Right lobe of liver (tissue), 6 donors: Measurements from ENCODE around the gene MCM3AP. TPM values are rescaled to one million over a fixed set of nuclear protein-coding genes. Genes with fewer than 3 reads are reported as not detected.

ENCODE experiments used
- ATAC-seq, 4 donors: fragments of 200-7000 bp; cut with Tn5 transposase; one replicate each; pipeline ENCODE4 v1.9.1; 2020; ENCODE audit warnings: mild to moderate bottlenecking in 4 of 4, moderate library complexity in 4 of 4
- DNase-seq, 3 donors: peaks; one replicate each; pipeline ENCODE4 v3.0.0-alpha.2; 2020
- H3K27ac ChIP-seq, 3 donors: fragments of 200-600 bp; one replicate each; pipeline ENCODE4 v1.8.0; 2022
- H3K27me3 ChIP-seq, 2 donors: fragments of 200-600 bp; one replicate each; pipeline ENCODE4 v1.8.0; 2022
- H3K36me3 ChIP-seq, 4 donors: fragments of 200-600 bp; sonication (generic) in 1 of 4; one replicate each; pipeline versions ENCODE4 v1.5.1 to v1.8.0; 2017 to 2022; ENCODE audit warnings: control low read depth in 1 of 4
- H3K4me1 ChIP-seq, 4 donors: fragments of 200-600 bp; sonication (generic) in 1 of 4; one replicate each; pipeline versions ENCODE4 v1.5.1 to v1.8.0; 2017 to 2022; ENCODE audit warnings: control low read depth in 1 of 4
- H3K4me3 ChIP-seq, 3 donors: fragments of 200-600 bp; one replicate each; pipeline ENCODE4 v1.8.0; 2022
- H3K9me3 ChIP-seq, 4 donors: fragments of 200-600 bp; sonication (generic) in 1 of 4; one replicate each; pipeline versions ENCODE4 v1.5.1 to v1.8.0; 2017 to 2022; ENCODE audit warnings: control low read depth in 1 of 4
- CTCF ChIP-seq, 4 donors: fragments of 200-600 bp in 3 of 4; fragments of 450-650 bp in 1 of 4; IDR thresholded peaks; one replicate each; pipeline versions ENCODE4 v1.5.1 to v1.8.0; 2016 to 2022; ENCODE audit warnings: antibody characterized with exemption in 4 of 4, mild to moderate bottlenecking in 2 of 4
- POLR2A ChIP-seq: fragments of 450-650 bp; IDR thresholded peaks from one replicate; pipeline ENCODE4 v1.6.1; 2017; ENCODE audit warnings: antibody characterized with exemption, mild to moderate bottlenecking
- WGBS: methylation state at CpG from one replicate; pipeline ENCODE4 v1.1.6; 2018; ENCODE audit warnings: low coverage, low lambda C conversion rate; ENCODE audit not compliant: insufficient coverage; ENCODE audit errors: missing lambda C conversion rate; 5-methylcytosine and 5-hydroxymethylcytosine counted together
- intact Hi-C, 2 donors: fragments of 100-400 bp; cut with DNase I; formaldehyde crosslinking; loops; one replicate each; pipeline versions ENCODE4 v1.11.2 to v1.14.1; 2022
- total RNA-seq, 6 experiments: library from RNA; depleted of rRNA in 2 of 6; stranded (reverse); fragments of >200 nt in 2 of 6; fragmentation: NEBNext Ultra II Directional in 3 of 6; extraction: Animal tissue kit (Norgen Biotek cat#: 25700) in 3 of 6; gene quantifications; one replicate each; pipeline versions ENCODE4 v1.1.0 to v1.2.4, GENCODE V29; 2016 to 2023
- donor health status: DM: no; HTN: yes; CAD: no.
- donor health status: DM: no; HTN: no; CAD: no.
- donor health status: DM: no; HTN: no; CAD: no.
- donor health status: DM: no; HTN: yes; CAD: no.
- donor health status: DM: no; HTN: yes; CAD: no.

MCM3AP gene
- total RNA-seq, 6 experiments from 2014 or later, result 34.4 to 44.6 (median 40.7) TPM

- H3K36me3 ChIP-seq, result peaks cover 0 to 88% (median 14%) of the 10 kb centered on the region in 4 donors
- ATAC-seq (no peak), DNase-seq (peak in 1 of 3 donors; percentile 16)
- WGBS, result no CpG with 5 or more reads among the region's 24 CpGs
- intact Hi-C loops, result no loop called here
- H3K27me3 ChIP-seq, result no peaks in the 10 kb centered on the region
- TF ChIP-seq CTCF (IDR thresholded peaks at IDR 0.05) (no peak), POLR2A (no peak)
- H3K27ac ChIP-seq, result no peak overlapping the region
- H3K4me1 ChIP-seq, result no peaks in the 10 kb centered on the region
- no peaks in the 10 kb centered on the region for H3K9me3 ChIP-seq
- H3K4me3 ChIP-seq, result no peak overlapping the region
Observed at GRCh38 chr21:46206163-46207005, 79.0 kb downstream of the MCM3AP start.

GRCh38 chr21:46205766-46206162 lies 79.6 kb downstream of the MCM3AP start:
- no peak for ATAC-seq
- Histone ChIP-seq H3K9me3 (no peaks in the 10 kb centered on the region), H3K4me1 (no peaks in the 10 kb centered on the region), H3K27ac (no peak overlapping the region), H3K4me3 (no peak overlapping the region), H3K27me3 (no peaks in the 10 kb centered on the region), H3K36me3 (peaks cover 0 to 83% (median 14%) of the 10 kb centered on the region in 4 donors)
- intact Hi-C loops, result no loop called here
- TF ChIP-seq CTCF (IDR thresholded peaks at IDR 0.05), result no peak
- no peak for TF ChIP-seq POLR2A
- WGBS, result 87% methylated on average over 3 of the region's 16 CpGs
- DNase-seq, result peak in 2 of 3 donors; percentile 8 to 37

- ATAC-seq, result no peak
- H3K27ac ChIP-seq, result no peak overlapping the region
- H3K27me3 ChIP-seq, result no peaks in the 10 kb centered on the region
- no peak overlapping the region for H3K4me3 ChIP-seq
- intact Hi-C loops, result no loop called here
- peaks cover 0 to 80% (median 14%) of the 10 kb centered on the region in 4 donors for H3K36me3 ChIP-seq
- no peak for TF ChIP-seq CTCF (IDR thresholded peaks at IDR 0.05)
- TF ChIP-seq POLR2A, result no peak
- WGBS, result 95% methylated on average over 12 of the region's 18 CpGs
- H3K4me1 ChIP-seq, result no peaks in the 10 kb centered on the region
- peak in 2 of 3 donors; percentile 8 to 35 for DNase-seq
- H3K9me3 ChIP-seq, result no peaks in the 10 kb centered on the region
Observed at GRCh38 chr21:46205166-46205565, 80.2 kb downstream of the MCM3AP start.

GRCh38 chr21:46203203-46203600 lies 82.2 kb downstream of the MCM3AP start:
- DNase-seq (peak in 2 of 3 donors; percentile 7 to 17), ATAC-seq (no peak)
- no peak overlapping the region for H3K4me3 ChIP-seq
- no peaks in the 10 kb centered on the region for H3K4me1 ChIP-seq
- TF ChIP-seq CTCF (IDR thresholded peaks at IDR 0.05) (no peak), POLR2A (no peak)
- no peaks in the 10 kb centered on the region for H3K9me3 ChIP-seq
- WGBS, result 91% methylated on average over 8 of the region's 8 CpGs
- H3K27me3 ChIP-seq, result no peaks in the 10 kb centered on the region
- no peak overlapping the region for H3K27ac ChIP-seq
- peaks cover 0 to 79% (median 11%) of the 10 kb centered on the region in 4 donors for H3K36me3 ChIP-seq
- intact Hi-C loops, result no loop called here
